Activated effector memory CD4-positive, alpha-beta T cell treated with Interleukin-2 at 50 U/mL for 16 hours (primary cell): ENCODE measurements around the gene CD37.
A peak's percentile ranks its signal among the peaks of the same experiment; 100 is the strongest.

Experiments
- DNase-seq: peaks from one replicate; pipeline ENCODE4 v3.0.0-alpha.2; 2020

CD37 gene

DNA sequence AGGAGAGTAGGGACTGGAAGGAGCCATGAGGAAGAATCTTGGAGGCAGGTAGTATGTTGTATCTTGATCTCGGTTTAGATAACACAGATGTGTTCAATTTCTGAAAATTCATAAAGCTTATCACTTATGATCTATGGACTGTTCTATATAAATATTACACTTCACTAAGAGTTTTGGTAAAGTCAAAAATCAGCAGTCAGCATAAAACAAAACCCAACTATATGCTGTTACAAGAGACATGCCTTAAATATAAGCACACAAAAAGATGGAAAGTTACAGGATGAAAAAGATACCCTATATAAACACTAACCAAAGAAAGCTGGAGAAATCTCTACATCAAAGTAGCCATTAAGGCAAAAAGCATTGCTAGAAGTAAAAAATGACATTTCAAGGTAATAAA lies 48.4 kb downstream of the CD37 start:
- DNase-seq: no peak

DNA sequence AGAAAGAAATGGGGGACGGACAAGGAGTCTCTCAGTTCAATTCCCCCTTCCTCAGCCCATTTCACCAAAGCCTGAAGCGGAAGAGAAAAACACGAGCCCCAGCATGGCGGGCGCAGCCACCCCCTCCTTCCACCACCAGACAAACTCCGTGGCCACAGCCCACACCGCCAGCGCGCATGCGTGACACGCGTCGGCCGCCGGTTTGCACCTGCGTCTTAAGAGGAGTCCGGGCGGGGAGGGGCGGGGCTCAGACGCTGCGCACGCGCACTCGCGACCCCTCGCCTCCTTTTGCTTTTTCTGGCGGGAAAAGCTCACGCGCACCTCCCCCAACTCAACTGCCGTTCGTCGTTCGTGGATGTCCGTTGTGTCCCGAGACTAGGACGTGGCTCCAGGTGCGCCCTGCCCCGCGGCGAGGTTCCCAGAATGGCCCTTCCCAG lies 52.7 kb downstream of the CD37 start, which contains the start of gene KASH5:
Gene KASH5, plus strand, starts transcription at position 314 of the 437 bp plus-strand sequence. CDS start 2,635 bp downstream, outside the sequence.
- peak; percentile 73 for DNase-seq

GRCh38 chr19:49389406-49389805 lies 54.2 kb downstream of the CD37 start:
- DNase-seq: no peak
